ENCODE measurements around the gene PRPF31. TPM values are rescaled to one million over a fixed set of nuclear protein-coding genes. Genes with fewer than 3 reads are reported as not detected.

Gene PRPF31
- total RNA-seq, 2 donors from 2014 or later = 39.5 to 65.6 TPM

GRCh38 chr19:54133312-54133956 is 17.9 kb downstream of the PRPF31 start:
- no peak overlapping the region for H3K9ac ChIP-seq (ENCODE audit: low read depth in 2 of 2, low read length in 2 of 2)
- no peak for TF ChIP-seq CTCF (IDR thresholded peaks at IDR 0.05)
- no peak overlapping the region for H3K4me3 ChIP-seq
- DNase-seq = no peak
- H3K27me3 ChIP-seq = no peaks in the 10 kb centered on the region
- H3K9me3 ChIP-seq = no peaks in the 10 kb centered on the region
- no peaks in the 10 kb centered on the region for H3K36me3 ChIP-seq
- H3K27ac ChIP-seq = no peak overlapping the region
- peaks cover under 1% of the 10 kb centered on the region for H3K4me1 ChIP-seq
- intact Hi-C loops (cut with DNase I) = no loop called here

GRCh38 chr19:54133957-54134590 is 18.5 kb downstream of the PRPF31 start:
- no peak overlapping the region for H3K4me3 ChIP-seq
- no peak for DNase-seq
- peaks cover 7% of the 10 kb centered on the region for H3K4me1 ChIP-seq
- intact Hi-C loops (cut with DNase I) = no loop called here
- H3K9ac ChIP-seq (ENCODE audit: low read depth in 2 of 2, low read length in 2 of 2) = no peak overlapping the region
- no peak overlapping the region for H3K27ac ChIP-seq
- TF ChIP-seq CTCF (IDR thresholded peaks at IDR 0.05) = no peak
- no peaks in the 10 kb centered on the region for H3K9me3 ChIP-seq
- no peaks in the 10 kb centered on the region for H3K27me3 ChIP-seq
- no peaks in the 10 kb centered on the region for H3K36me3 ChIP-seq

- intact Hi-C loops (cut with DNase I) = no loop called here
- no peaks in the 10 kb centered on the region for H3K36me3 ChIP-seq
- H3K9ac ChIP-seq (ENCODE audit: low read depth in 2 of 2, low read length in 2 of 2) = peak overlapping the region; percentile 59 to 79
- H3K27me3 ChIP-seq = no peaks in the 10 kb centered on the region
- H3K9me3 ChIP-seq = no peaks in the 10 kb centered on the region
- peaks cover 16% of the 10 kb centered on the region for H3K4me1 ChIP-seq
- no peak for TF ChIP-seq CTCF (IDR thresholded peaks at IDR 0.05)
- peak; percentile 45 for DNase-seq
- peak overlapping the region; percentile 40 for H3K4me3 ChIP-seq
- H3K27ac ChIP-seq = peak overlapping the region; percentile 70
Measured at GRCh38 chr19:54136086-54136863, 20.7 kb downstream of the PRPF31 start.

GRCh38 chr19:54136864-54137698 is 21.5 kb downstream of the PRPF31 start:
- TF ChIP-seq CTCF (IDR thresholded peaks at IDR 0.05) = no peak
- Histone ChIP-seq H3K27ac (peak overlapping the region; percentile 83), H3K36me3 (no peaks in the 10 kb centered on the region), H3K27me3 (no peaks in the 10 kb centered on the region), H3K4me1 (peaks cover 16% of the 10 kb centered on the region), H3K9ac (ENCODE audit: low read depth in 2 of 2, low read length in 2 of 2) (peak overlapping the region; percentile 59 to 79), H3K4me3 (peak overlapping the region; percentile 98), H3K9me3 (no peaks in the 10 kb centered on the region)
- peak; percentile 99 for DNase-seq
- intact Hi-C loops (cut with DNase I) = no loop called here
